Bone marrow (tissue), 2 donors: ENCODE results near the gene CFAP73.

Experiments used
- DNase-seq, 2 donors: peaks; one replicate each; lab custom pipeline; 2025; lab: John Stamatoyannopoulos, UW

The CFAP73 gene

GRCh38 chr12:113142173-113142885 lies 7.2 kb upstream of the CFAP73 start:
- DNase-seq: peak; percentile 20 to 52

- no peak for DNase-seq
Measured at GRCh38 chr12:113142886-113143332, 6.6 kb upstream of the CFAP73 start.

GRCh38 chr12:113143959-113144358 lies 5.6 kb upstream of the CFAP73 start:
- no peak for DNase-seq

- DNase-seq: no peak
Measured at GRCh38 chr12:113144806-113145205, 4.7 kb upstream of the CFAP73 start.

GRCh38 chr12:113145720-113146551 lies 3.6 kb upstream of the CFAP73 start:
- DNase-seq: no peak

- DNase-seq: no peak
Measured at GRCh38 chr12:113146999-113147398, 2.5 kb upstream of the CFAP73 start.

- DNase-seq: no peak
Measured at GRCh38 chr12:113151655-113152054, 2.1 kb downstream of the CFAP73 start.

GRCh38 chr12:113152196-113152834 lies 2.8 kb downstream of the CFAP73 start:
- no peak for DNase-seq

- DNase-seq: peak in 1 of 2 donors; percentile 40
Measured at GRCh38 chr12:113152835-113153814, 3.6 kb downstream of the CFAP73 start.

GRCh38 chr12:113154351-113154973 lies 4.9 kb downstream of the CFAP73 start:
- no peak for DNase-seq

GRCh38 chr12:113155060-113155459 lies 5.5 kb downstream of the CFAP73 start:
- DNase-seq: no peak

GRCh38 chr12:113155646-113156045 lies 6.1 kb downstream of the CFAP73 start:
- DNase-seq: no peak

- DNase-seq: no peak
Measured at GRCh38 chr12:113157218-113157859, 7.8 kb downstream of the CFAP73 start.

- DNase-seq: no peak
Measured at GRCh38 chr12:113158439-113159203, 9.1 kb downstream of the CFAP73 start.

GRCh38 chr12:113159937-113160336 lies 10.4 kb downstream of the CFAP73 start:
- DNase-seq: no peak

- DNase-seq: no peak
Measured at GRCh38 chr12:113161415-113162016, 12.0 kb downstream of the CFAP73 start.

- DNase-seq: no peak
Measured at GRCh38 chr12:113162102-113163029, 12.8 kb downstream of the CFAP73 start.

- DNase-seq: no peak
Measured at GRCh38 chr12:113163030-113163360, 13.5 kb downstream of the CFAP73 start.
